Mammary microvascular endothelial cell (primary cell): Measurements from ENCODE around the gene KCTD18. TPM values are rescaled to one million over a fixed set of nuclear protein-coding genes. Genes with fewer than 3 reads are reported as not detected.

Experiments used
- total RNA-seq: library from RNA; depleted of rRNA; stranded (reverse); fragments of >200 nt; gene quantifications from 2 replicates; pipeline ENCODE4 v1.2.3, GENCODE V29; 2015

The KCTD18 gene
- total RNA-seq: 5.3 and 11.3 TPM in 2 replicates

DNA sequence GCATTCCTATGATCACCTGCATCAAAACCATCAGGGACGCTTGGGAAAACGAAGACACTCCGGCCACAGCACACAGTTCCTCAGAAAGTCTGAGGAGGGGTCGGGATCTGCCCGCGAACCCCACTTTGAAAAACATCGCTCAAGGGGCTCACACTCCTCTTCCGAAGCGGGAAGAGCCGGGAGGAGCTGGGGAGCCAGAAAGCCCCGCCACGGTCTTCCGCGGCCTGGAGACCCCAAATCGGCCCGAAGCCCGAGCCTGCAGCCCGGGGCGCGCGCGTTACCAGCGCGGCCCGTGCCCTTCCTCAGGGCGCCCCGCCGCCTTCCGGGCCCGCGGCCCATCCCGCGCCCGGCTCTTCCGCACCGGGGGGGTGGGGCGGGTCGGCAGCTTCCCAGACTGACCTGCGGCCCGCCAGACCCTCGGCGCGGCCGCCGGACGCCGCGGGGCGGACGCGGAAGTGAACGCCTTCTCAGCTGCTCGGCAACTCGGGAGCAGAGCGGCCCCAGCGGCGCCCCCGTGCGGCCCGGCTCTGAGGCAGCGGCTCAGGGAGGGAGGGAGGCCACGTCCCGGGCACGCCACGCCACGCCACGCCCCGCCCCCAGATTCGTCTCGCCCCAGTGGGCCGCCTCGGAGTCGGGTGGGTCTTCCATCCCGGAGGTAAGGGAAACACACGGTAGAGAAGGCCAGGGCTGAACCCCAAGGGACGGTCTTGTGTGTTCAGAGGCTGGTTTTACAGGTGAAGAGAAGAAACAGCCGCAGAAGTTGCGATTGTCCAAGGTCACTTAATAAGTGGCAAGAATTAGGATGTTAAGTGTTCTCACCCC is at the start of gene KCTD18:
KCTD18 (minus strand) TSS at position 457 of the 822 bp plus-strand sequence. CDS start 3,052 bp downstream, outside the sequence.

GRCh38 chr2:200525882-200526651 is 16.2 kb upstream of the KCTD18 start, which contains the start of gene SGO2:
Gene SGO2 (plus strand): TSS chr2:200526207. CDS start chr2:200532976, 6,769 bp downstream.

Other genes starting within 250 kb of the KCTD18 start
- gene SPATS2L, start 203.4 kb downstream of the KCTD18 start, total RNA-seq: 75.7 and 76.0 TPM in 2 replicates
- gene SGO2, start 16.1 kb upstream of the KCTD18 start, total RNA-seq: 15.5 and 18.2 TPM in 2 replicates
- gene AOX1, start 75.9 kb upstream of the KCTD18 start, total RNA-seq: 16.0 and 21.0 TPM in 2 replicates